Transverse colon (tissue), 4 donors: ENCODE results near the gene DOCK9. TPM values are rescaled to one million over a fixed set of nuclear protein-coding genes. Genes with fewer than 3 reads are reported as not detected.

Experiments used
- DNase-seq: peaks from one replicate; pipeline ENCODE4 v3.0.0-alpha.2; 2019
- H3K27ac ChIP-seq, 4 donors: fragments of 200-600 bp; sonication (generic); 2 replicates each; pipeline ENCODE4 v1.5.1; 2016 to 2018; ENCODE audit warnings: inconsistent platforms in 4 of 4
- H3K27me3 ChIP-seq: fragments of 200-600 bp; sonication (generic); 2 replicates; pipeline ENCODE4 v1.5.1; 2017; ENCODE audit warnings: inconsistent platforms
- H3K36me3 ChIP-seq, 4 donors: fragments of 200-600 bp; sonication (generic); 2 replicates each; pipeline ENCODE4 v1.5.1; 2017 to 2019; ENCODE audit warnings: inconsistent platforms in 4 of 4
- H3K4me1 ChIP-seq, 4 donors: fragments of 200-600 bp; sonication (generic); 2 replicates each; pipeline ENCODE4 v1.5.1; 2017 to 2020; ENCODE audit warnings: inconsistent platforms in 4 of 4
- H3K4me3 ChIP-seq, 4 donors: fragments of 200-600 bp; sonication (generic); 1 replicate in 1 of 4; 2 replicates in 3 of 4; pipeline versions ENCODE4 v1.5.1 to v1.6.1; 2017 to 2019; ENCODE audit warnings: inconsistent platforms in 4 of 4
- H3K9me3 ChIP-seq, 2 donors: fragments of 200-600 bp; sonication (generic); 2 replicates each; pipeline ENCODE4 v1.5.1; 2017 to 2019; ENCODE audit warnings: inconsistent platforms in 2 of 2
- EP300 ChIP-seq: sonication (generic); formaldehyde crosslinking; IDR thresholded peaks from one replicate; pipeline ENCODE4 v1.6.1; 2017; ENCODE audit warnings: antibody characterized with exemption, low read depth
- POLR2A ChIP-seq: fragments of 450-650 bp; IDR thresholded peaks from one replicate; pipeline ENCODE4 v1.6.1; 2016; ENCODE audit warnings: antibody characterized with exemption, mild to moderate bottlenecking, moderate library complexity
- POLR2AphosphoS5 ChIP-seq, 3 donors: sonication (generic); formaldehyde crosslinking; IDR thresholded peaks; one replicate each; pipeline ENCODE4 v1.6.1; 2016; ENCODE audit warnings: antibody characterized with exemption in 3 of 3
- WGBS, 2 donors: methylation state at CpG; one replicate each; pipeline ENCODE4 v1.1.5; 2018; ENCODE audit warnings: low coverage in 1 of 2; 5-methylcytosine and 5-hydroxymethylcytosine counted together
- in situ Hi-C, 4 donors: fragments of 200-750 bp; cut with MboI; loops; one replicate each; pipeline versions ENCODE4 v1.15.0 to v1.15.1; 2017; ENCODE audit warnings: low sequenced_read_pairs in 3 of 4, low pct_ligation_motif_present in 1 of 4, low pct_unique_long_range_greater_than_20kb in 1 of 4
- intact Hi-C: fragments of 100-400 bp; cut with DNase I; formaldehyde crosslinking; loops from one replicate; pipeline ENCODE4 v1.15.1; 2023; ENCODE audit warnings: low total_unique reads
- total RNA-seq, 4 donors: library from RNA; depleted of rRNA; stranded (reverse); fragments of >200 nt; gene quantifications; one replicate each; pipeline ENCODE4 v1.1.0, GENCODE V29; 2016
- TF ChIP-seq, protein P1 (sequence below), 5 experiments: fragments of 200-600 bp in 3 of 5; fragments of 450-650 bp in 2 of 5; sonication (generic) in 3 of 5; IDR thresholded peaks; 1 replicate in 2 of 5; 2 replicates in 3 of 5; pipeline ENCODE4 v1.5.1; 2016 to 2017; ENCODE audit warnings: antibody characterized with exemption in 5 of 5, inconsistent platforms in 3 of 5, mild to moderate bottlenecking in 2 of 5, moderate library complexity in 1 of 5

The DOCK9 gene
- total RNA-seq, 4 donors from 2014 or later, result 44.5 to 120 (median 71.4) TPM

DNA sequence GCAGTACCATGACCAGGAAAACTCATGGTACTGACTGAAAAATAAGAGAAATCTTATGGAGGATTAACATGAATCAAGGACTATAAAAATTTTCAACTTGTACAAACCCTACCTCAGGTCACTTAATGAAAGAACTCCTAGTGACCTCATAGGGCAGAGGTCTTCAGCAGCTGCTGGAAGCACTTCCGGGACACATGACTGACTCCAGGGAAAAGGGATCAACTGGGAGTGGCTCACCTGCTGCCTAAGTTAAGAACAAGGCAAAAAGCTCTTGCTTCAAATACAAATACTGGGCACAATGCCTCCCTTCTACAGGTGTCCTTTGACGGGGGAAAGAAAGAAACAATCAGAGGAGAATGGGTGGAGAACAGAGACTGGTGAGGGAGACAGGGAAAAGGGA is 18.6 kb downstream of the DOCK9 start:
- H3K27me3 ChIP-seq, result no peaks in the 10 kb centered on the region
- H3K4me3 ChIP-seq, result no peak overlapping the region
- no peaks in the 10 kb centered on the region for H3K36me3 ChIP-seq
- intact Hi-C loops (no loop called here), in situ Hi-C loops (no loop called here)
- H3K27ac ChIP-seq, result peak overlapping the region in 1 of 4 donors; percentile 31
- DNase-seq, result peak; percentile 37
- peaks cover 0 to 17% (median 10%) of the 10 kb centered on the region in 4 donors for H3K4me1 ChIP-seq
- 54 to 88% methylated on average over 2 of the region's 2 CpGs for WGBS, 2 donors
- TF ChIP-seq POLR2A (no peak), POLR2AphosphoS5 (IDR thresholded peaks at IDR 0.05) (no peak), EP300 (no peak)
- TF ChIP-seq, protein P1, sequence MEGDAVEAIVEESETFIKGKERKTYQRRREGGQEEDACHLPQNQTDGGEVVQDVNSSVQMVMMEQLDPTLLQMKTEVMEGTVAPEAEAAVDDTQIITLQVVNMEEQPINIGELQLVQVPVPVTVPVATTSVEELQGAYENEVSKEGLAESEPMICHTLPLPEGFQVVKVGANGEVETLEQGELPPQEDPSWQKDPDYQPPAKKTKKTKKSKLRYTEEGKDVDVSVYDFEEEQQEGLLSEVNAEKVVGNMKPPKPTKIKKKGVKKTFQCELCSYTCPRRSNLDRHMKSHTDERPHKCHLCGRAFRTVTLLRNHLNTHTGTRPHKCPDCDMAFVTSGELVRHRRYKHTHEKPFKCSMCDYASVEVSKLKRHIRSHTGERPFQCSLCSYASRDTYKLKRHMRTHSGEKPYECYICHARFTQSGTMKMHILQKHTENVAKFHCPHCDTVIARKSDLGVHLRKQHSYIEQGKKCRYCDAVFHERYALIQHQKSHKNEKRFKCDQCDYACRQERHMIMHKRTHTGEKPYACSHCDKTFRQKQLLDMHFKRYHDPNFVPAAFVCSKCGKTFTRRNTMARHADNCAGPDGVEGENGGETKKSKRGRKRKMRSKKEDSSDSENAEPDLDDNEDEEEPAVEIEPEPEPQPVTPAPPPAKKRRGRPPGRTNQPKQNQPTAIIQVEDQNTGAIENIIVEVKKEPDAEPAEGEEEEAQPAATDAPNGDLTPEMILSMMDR (IDR thresholded peaks at IDR 0.05), result no peak
- H3K9me3 ChIP-seq, result no peaks in the 10 kb centered on the region

DNA sequence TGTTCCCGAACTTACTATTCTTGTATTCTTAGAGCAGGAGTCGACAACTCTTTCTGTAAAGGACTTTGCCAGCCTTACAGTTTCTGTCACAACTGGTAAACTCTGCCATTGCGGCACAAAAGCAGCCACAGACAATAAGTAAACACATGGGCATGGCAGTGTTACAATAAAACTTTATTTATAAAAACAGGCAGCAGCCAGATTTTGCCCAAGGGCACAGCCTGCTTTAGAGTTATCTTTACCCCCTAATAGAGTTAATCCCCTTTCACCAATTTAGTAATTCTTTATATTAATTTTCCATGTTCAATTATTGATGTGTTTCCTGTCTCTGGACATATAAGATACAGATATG is 19.4 kb downstream of the DOCK9 start:
- in situ Hi-C loops, result no loop called here
- no peak for DNase-seq
- TF ChIP-seq EP300 (no peak), POLR2AphosphoS5 (IDR thresholded peaks at IDR 0.05) (no peak)
- Histone ChIP-seq H3K27ac (no peak overlapping the region), H3K4me1 (peaks cover 0 to 17% (median 10%) of the 10 kb centered on the region in 4 donors), H3K9me3 (no peaks in the 10 kb centered on the region), H3K4me3 (no peak overlapping the region), H3K36me3 (no peaks in the 10 kb centered on the region), H3K27me3 (no peaks in the 10 kb centered on the region)
- intact Hi-C loops, result no loop called here
- 92 to 100% methylated on average over 1 to 3 of the region's 3 CpGs for WGBS, 2 donors

DNA sequence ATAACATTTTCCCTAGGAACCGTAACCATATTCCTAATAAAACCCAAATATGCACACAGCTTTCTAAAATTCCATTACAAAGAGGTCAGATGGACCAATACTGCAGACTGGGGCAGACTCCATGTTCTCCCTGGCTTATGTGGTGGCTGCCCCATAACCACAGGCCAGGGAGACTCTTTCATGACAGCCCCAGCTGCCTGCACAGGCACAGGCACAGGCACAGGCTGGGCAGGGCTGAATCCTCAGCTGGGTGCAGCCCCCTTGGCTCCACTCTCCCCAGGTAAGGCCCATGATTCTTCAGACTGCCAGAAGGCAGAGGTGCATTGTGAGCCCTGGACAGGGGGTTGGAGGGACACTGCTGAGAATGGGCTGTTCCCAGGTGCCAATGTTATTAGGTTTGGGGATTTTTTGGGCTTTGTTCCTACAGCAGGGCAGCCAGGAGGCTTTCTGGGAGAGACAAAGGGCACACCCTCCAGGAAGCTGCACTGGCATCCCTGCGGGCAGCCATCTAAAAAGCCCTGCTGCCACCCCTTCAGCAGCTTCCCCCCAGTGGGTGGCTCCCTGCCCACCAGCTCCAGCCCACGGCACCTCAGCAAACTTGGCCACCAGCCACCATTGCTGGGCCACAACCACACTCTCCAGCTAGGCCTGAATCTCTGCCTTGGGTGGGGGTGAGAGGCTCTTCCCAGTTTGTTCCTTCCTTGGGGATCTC is 20.0 kb downstream of the DOCK9 start:
- Histone ChIP-seq H3K27ac (no peak overlapping the region), H3K9me3 (no peaks in the 10 kb centered on the region), H3K36me3 (no peaks in the 10 kb centered on the region), H3K4me1 (peaks cover 0 to 17% (median 10%) of the 10 kb centered on the region in 4 donors), H3K27me3 (no peaks in the 10 kb centered on the region), H3K4me3 (no peak overlapping the region)
- no peak for TF ChIP-seq POLR2A
- TF ChIP-seq POLR2AphosphoS5 (IDR thresholded peaks at IDR 0.05), result no peak
- WGBS, 2 donors, result 80 to 92% methylated on average over 1 to 3 of the region's 3 CpGs
- intact Hi-C loops, result no loop called here
- in situ Hi-C loops, result no loop called here
- no peak for DNase-seq

DNA sequence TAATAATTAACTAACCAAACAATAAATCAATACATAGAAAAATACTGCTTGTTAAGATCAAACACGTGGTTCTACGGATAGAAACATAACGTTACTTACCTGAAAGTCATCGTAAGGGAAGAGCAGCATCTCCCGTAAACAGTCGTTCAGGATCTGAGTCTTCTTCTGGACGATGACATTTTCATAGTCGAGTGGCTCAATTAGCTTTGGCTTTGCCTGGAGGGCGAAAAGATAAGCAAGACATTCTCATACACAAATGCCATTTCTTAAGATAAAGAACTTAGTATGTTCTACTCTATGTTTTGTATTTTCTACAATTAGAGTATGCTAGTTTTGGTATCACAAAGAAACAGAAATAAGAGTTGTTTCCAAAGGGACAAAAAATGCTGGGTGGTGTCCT is 22.5 kb downstream of the DOCK9 start:
- in situ Hi-C loops (no loop called here), intact Hi-C loops (no loop called here)
- Histone ChIP-seq H3K4me3 (no peak overlapping the region), H3K9me3 (no peaks in the 10 kb centered on the region), H3K4me1 (peaks cover 0 to 14% (median 10%) of the 10 kb centered on the region in 4 donors), H3K27ac (no peak overlapping the region), H3K36me3 (no peaks in the 10 kb centered on the region), H3K27me3 (no peaks in the 10 kb centered on the region)
- 94 to 95% methylated on average over 9 of the region's 9 CpGs for WGBS, 2 donors
- DNase-seq, result no peak
- TF ChIP-seq, protein P1 (IDR thresholded peaks at IDR 0.05), result no peak
- no peak for TF ChIP-seq EP300
- no peak for TF ChIP-seq POLR2AphosphoS5 (IDR thresholded peaks at IDR 0.05)
- no peak for TF ChIP-seq POLR2A

DNA sequence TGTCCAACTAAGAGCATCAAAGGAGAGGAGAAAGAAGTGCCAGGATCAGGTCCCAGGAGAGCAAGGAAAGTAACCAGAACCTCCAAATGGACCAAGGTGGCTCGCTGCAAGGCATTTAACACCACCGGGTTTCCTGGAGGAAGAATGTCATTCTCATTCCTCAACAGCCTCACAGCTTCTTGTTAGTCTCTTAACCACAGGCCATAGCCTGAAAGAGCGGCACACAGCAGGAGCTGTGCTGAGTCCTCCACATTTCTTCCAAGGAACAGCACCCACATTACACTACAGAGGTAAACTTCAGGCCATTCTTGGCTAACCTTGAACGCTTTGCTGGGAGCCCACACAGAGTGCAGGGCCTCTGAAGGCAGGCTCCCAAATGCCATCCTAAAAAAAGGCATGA is 23.6 kb downstream of the DOCK9 start:
- H3K27me3 ChIP-seq, result no peaks in the 10 kb centered on the region
- H3K4me3 ChIP-seq, result no peak overlapping the region
- in situ Hi-C loops, result no loop called here
- H3K36me3 ChIP-seq, result no peaks in the 10 kb centered on the region
- DNase-seq, result no peak
- 86 to 88% methylated on average over 3 to 4 of the region's 4 CpGs for WGBS, 2 donors
- TF ChIP-seq POLR2AphosphoS5 (IDR thresholded peaks at IDR 0.05) (no peak), EP300 (no peak), POLR2A (no peak)
- TF ChIP-seq, protein P1 (IDR thresholded peaks at IDR 0.05), result no peak
- peaks cover 0 to 5% (median 2%) of the 10 kb centered on the region in 4 donors for H3K4me1 ChIP-seq
- H3K9me3 ChIP-seq, result no peaks in the 10 kb centered on the region
- H3K27ac ChIP-seq, result no peak overlapping the region
- intact Hi-C loops, result no loop called here
